Esophagus (tissue), 2 donors: ENCODE data around the gene PRUNE2. TPM values are rescaled to one million over a fixed set of nuclear protein-coding genes. Genes with fewer than 3 reads are reported as not detected.

ENCODE experiments used
- H3K27ac ChIP-seq, 2 donors: one replicate each; pipeline ENCODE4 v1.5.1; 2013; ENCODE audit warnings: low read depth in 2 of 2, mild to moderate bottlenecking in 2 of 2, inconsistent platforms in 1 of 2, low read length in 1 of 2, moderate library complexity in 1 of 2
- H3K27me3 ChIP-seq, 2 donors: one replicate each; pipeline ENCODE4 v1.6.1; 2013; ENCODE audit warnings: low read length in 2 of 2, control low read depth in 1 of 2, mild to moderate bottlenecking in 1 of 2; ENCODE audit not compliant: insufficient read depth in 2 of 2, control insufficient read depth in 1 of 2
- H3K36me3 ChIP-seq, 2 donors: one replicate each; pipeline ENCODE4 v1.6.1; 2013; ENCODE audit warnings: low read length in 1 of 2; ENCODE audit not compliant: control insufficient read depth in 2 of 2, insufficient read depth in 2 of 2
- H3K4me1 ChIP-seq, 2 donors: one replicate each; pipeline ENCODE4 v1.6.1; 2013; ENCODE audit warnings: low read length in 1 of 2; ENCODE audit not compliant: control insufficient read depth in 2 of 2, insufficient read depth in 2 of 2
- H3K4me3 ChIP-seq, 2 donors: one replicate each; pipeline ENCODE4 v1.5.1; 2013; ENCODE audit warnings: low read length in 2 of 2, mild to moderate bottlenecking in 2 of 2, low read depth in 1 of 2, moderate library complexity in 1 of 2
- H3K9me3 ChIP-seq, 2 donors: one replicate each; pipeline ENCODE4 v1.6.1; 2013; ENCODE audit warnings: mild to moderate bottlenecking in 2 of 2, low read depth in 1 of 2, low read length in 1 of 2, moderate library complexity in 1 of 2; ENCODE audit not compliant: control insufficient read depth in 2 of 2, insufficient read depth in 1 of 2
- WGBS, 2 donors: extraction: QIAGEN DNeasy Blood & Tissue Kit; methylation state at CpG; one replicate each; pipeline ENCODE4 v1.1.7; 2013; 5-methylcytosine and 5-hydroxymethylcytosine counted together
- polyA plus RNA-seq, 2 donors: library from polyadenylated mRNA; stranded (reverse); fragments of 200-250 nt; gene quantifications; one replicate each; pipeline ENCODE4 v1.2.3, GENCODE V29; 2013
- donor health status: healthy with polysubstance abuse.
- donor health status: Bipolar disorder and iron deficiency.

PRUNE2 gene
- polyA plus RNA-seq, 2 donors: 8.1 to 40.7 TPM

- peaks cover 6 to 7% of the 10 kb centered on the region in 2 donors for H3K4me1 ChIP-seq
- peaks cover 3% of the 10 kb centered on the region in 2 donors for H3K27me3 ChIP-seq
- no peaks in the 10 kb centered on the region for H3K36me3 ChIP-seq
- peak overlapping the region in 1 of 2 donors; percentile 40 for H3K27ac ChIP-seq
- H3K4me3 ChIP-seq: peak overlapping the region; percentile 49 to 52
- WGBS, 2 donors: 41 to 42% methylated on average over 8 of the region's 8 CpGs
- no peaks in the 10 kb centered on the region for H3K9me3 ChIP-seq
Measured at GRCh38 chr9:76904661-76905457, 1.1 kb downstream of the PRUNE2 start.

- WGBS, 2 donors: 44 to 47% methylated on average over 6 of the region's 6 CpGs
- Histone ChIP-seq H3K36me3 (no peaks in the 10 kb centered on the region), H3K9me3 (no peaks in the 10 kb centered on the region), H3K4me1 (peaks cover 6 to 7% of the 10 kb centered on the region in 2 donors), H3K27me3 (peaks cover 3% of the 10 kb centered on the region in 2 donors), H3K27ac (no peak overlapping the region), H3K4me3 (peak overlapping the region in 1 of 2 donors; percentile 33)
Measured at GRCh38 chr9:76902395-76902794, 3.5 kb downstream of the PRUNE2 start.

- H3K27ac ChIP-seq: no peak overlapping the region
- peaks cover 3% of the 10 kb centered on the region in 2 donors for H3K27me3 ChIP-seq
- H3K4me1 ChIP-seq: peaks cover 6 to 7% of the 10 kb centered on the region in 2 donors
- no peaks in the 10 kb centered on the region for H3K9me3 ChIP-seq
- WGBS, 2 donors: 56 to 77% methylated on average over 2 of the region's 2 CpGs
- H3K36me3 ChIP-seq: no peaks in the 10 kb centered on the region
- H3K4me3 ChIP-seq: no peak overlapping the region
Measured at GRCh38 chr9:76901801-76902200, 4.1 kb downstream of the PRUNE2 start.

GRCh38 chr9:76900884-76901440 lies 5.0 kb downstream of the PRUNE2 start:
- 64 to 70% methylated on average over 3 of the region's 3 CpGs for WGBS, 2 donors
- H3K27me3 ChIP-seq: peaks cover 3% of the 10 kb centered on the region in 2 donors

GRCh38 chr9:76898786-76899185 lies 7.1 kb downstream of the PRUNE2 start:
- H3K9me3 ChIP-seq: no peaks in the 10 kb centered on the region
- no peak overlapping the region for H3K4me3 ChIP-seq
- H3K27ac ChIP-seq: peak overlapping the region in 1 of 2 donors; percentile 27
- H3K36me3 ChIP-seq: no peaks in the 10 kb centered on the region
- H3K27me3 ChIP-seq: peaks cover 0 to 3% of the 10 kb centered on the region in 2 donors
- WGBS, 2 donors: 79 to 80% methylated on average over 2 of the region's 2 CpGs
- H3K4me1 ChIP-seq: no peaks in the 10 kb centered on the region

More at GRCh38 chr9:76900884-76901440, 5.0 kb downstream of the PRUNE2 start:
- no peaks in the 10 kb centered on the region for H3K36me3 ChIP-seq
- no peaks in the 10 kb centered on the region for H3K9me3 ChIP-seq
- peaks cover 1 to 4% of the 10 kb centered on the region in 2 donors for H3K4me1 ChIP-seq
- no peak overlapping the region for H3K4me3 ChIP-seq
- no peak overlapping the region for H3K27ac ChIP-seq

- no peaks in the 10 kb centered on the region for H3K4me1 ChIP-seq
- H3K27me3 ChIP-seq: peaks cover 0 to 3% of the 10 kb centered on the region in 2 donors
- H3K9me3 ChIP-seq: no peaks in the 10 kb centered on the region
- WGBS, 2 donors: 60 to 67% methylated on average over 6 of the region's 6 CpGs
- no peaks in the 10 kb centered on the region for H3K36me3 ChIP-seq
- no peak overlapping the region for H3K4me3 ChIP-seq
- peak overlapping the region in 1 of 2 donors; percentile 56 for H3K27ac ChIP-seq
Measured at GRCh38 chr9:76897804-76898525, 7.9 kb downstream of the PRUNE2 start.

GRCh38 chr9:76896035-76896434 lies 9.9 kb downstream of the PRUNE2 start:
- Histone ChIP-seq H3K36me3 (no peaks in the 10 kb centered on the region), H3K27ac (no peak overlapping the region), H3K4me1 (peaks cover 0 to 2% of the 10 kb centered on the region in 2 donors), H3K9me3 (no peaks in the 10 kb centered on the region), H3K4me3 (no peak overlapping the region), H3K27me3 (no peaks in the 10 kb centered on the region)
- WGBS, 2 donors: 67 to 70% methylated on average over 3 of the region's 3 CpGs

GRCh38 chr9:76895186-76895585 lies 10.7 kb downstream of the PRUNE2 start:
- 78 to 83% methylated on average over 6 of the region's 6 CpGs for WGBS, 2 donors
- H3K4me3 ChIP-seq: no peak overlapping the region
- no peak overlapping the region for H3K27ac ChIP-seq
- H3K27me3 ChIP-seq: no peaks in the 10 kb centered on the region
- no peaks in the 10 kb centered on the region for H3K9me3 ChIP-seq
- H3K36me3 ChIP-seq: no peaks in the 10 kb centered on the region
- peaks cover 0 to 2% of the 10 kb centered on the region in 2 donors for H3K4me1 ChIP-seq

GRCh38 chr9:76894198-76894597 lies 11.7 kb downstream of the PRUNE2 start:
- WGBS, 2 donors: 58 to 65% methylated on average over 5 of the region's 5 CpGs
- no peaks in the 10 kb centered on the region for H3K9me3 ChIP-seq
- H3K27me3 ChIP-seq: no peaks in the 10 kb centered on the region
- peak overlapping the region; percentile 20 to 73 for H3K27ac ChIP-seq
- H3K36me3 ChIP-seq: no peaks in the 10 kb centered on the region
- peaks cover 0 to 2% of the 10 kb centered on the region in 2 donors for H3K4me1 ChIP-seq
- no peak overlapping the region for H3K4me3 ChIP-seq
